D341Med (cell line): ENCODE measurements around the gene CRYM.
"Not testable (repeated sequence)": the region's sequence is repeated elsewhere in the genome, so short reads cannot be mapped to it uniquely, and the experiment has no call there.

Source experiments
- DNase-seq: peaks from one replicate; pipeline ENCODE4 v3.0.0; 2012; ENCODE audit warnings: low spot score

CRYM gene

DNA sequence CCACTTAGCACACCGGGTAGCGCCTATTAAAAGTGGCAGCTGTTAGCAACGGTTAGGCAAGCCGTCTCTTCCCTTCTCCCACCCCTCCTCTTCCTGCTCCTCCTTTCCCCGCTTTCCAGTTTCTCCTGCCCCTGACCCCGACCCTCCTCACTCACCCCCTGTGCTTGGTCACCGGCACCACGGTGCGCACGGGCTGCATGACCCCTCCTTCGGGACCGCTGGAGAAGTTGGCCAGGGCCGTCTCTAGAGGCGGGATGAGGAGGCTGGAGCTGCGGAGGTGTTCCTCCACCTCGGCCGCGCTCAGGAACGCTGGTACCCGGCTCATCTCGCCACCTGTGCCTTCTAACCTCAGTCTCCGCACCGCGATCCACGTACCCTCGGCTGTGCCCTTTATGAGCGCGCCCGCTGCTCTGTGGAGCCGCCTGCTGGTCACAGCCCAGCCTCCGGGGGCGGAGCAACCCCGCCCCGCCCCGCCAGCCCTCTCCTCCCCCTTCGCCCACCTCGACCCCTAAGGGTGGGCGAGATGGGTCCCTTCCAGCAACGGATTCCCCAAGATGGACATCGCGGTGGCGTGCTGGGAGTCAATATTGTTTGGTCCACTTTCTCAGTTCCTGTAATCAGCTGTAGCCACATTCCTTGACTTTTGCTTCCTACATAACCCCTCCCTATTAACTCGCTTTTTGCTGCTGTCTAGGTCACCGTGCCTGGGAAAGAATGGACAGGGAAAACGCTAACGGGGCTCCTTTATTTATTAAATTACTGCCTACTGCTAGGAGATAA lies at the start of gene CRYM:
TSS of gene CRYM (minus strand) at position 364 of the 780 bp plus-strand sequence. CDS start at position 325, 39 bp downstream.
- DNase-seq = peak; percentile 84

DNA sequence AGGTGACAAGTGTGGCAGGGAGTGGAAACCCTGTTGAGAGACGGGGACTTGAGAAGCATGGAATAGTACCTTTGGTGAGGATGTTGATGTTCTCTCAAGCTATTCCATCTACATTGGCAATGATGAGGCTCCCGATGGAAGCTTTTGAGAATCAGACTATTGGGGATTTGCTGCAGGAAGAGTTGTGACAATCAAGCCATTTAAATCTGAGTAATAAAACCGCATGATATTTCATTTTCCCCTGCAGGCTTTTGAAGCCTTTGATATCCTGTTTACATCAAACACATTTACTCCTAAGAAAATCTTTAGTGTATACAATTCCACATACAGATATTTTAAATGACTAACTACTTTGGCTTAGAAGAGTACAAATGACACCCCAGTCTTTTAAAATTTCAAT lies 49.0 kb upstream of the CRYM start:
- no peak for DNase-seq

DNA sequence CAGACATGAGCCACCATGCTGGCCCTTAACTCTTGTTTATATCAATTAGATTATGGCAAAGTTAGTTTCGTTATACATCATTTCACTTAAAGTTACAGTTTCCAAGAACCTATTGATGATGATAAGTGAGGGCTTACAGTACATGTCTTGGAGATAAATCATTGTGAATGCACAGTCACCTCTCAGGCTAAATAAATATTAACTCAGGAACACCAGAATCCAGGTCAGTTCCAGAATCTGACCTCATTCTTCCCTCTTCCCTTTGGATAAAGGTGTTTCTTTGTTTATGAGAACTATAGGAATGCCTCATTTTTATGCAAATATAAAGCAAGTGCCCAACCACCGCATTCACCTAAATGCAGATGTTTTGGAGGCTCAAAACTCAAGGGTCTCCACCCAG lies 48.4 kb upstream of the CRYM start:
- no peak for DNase-seq

DNA sequence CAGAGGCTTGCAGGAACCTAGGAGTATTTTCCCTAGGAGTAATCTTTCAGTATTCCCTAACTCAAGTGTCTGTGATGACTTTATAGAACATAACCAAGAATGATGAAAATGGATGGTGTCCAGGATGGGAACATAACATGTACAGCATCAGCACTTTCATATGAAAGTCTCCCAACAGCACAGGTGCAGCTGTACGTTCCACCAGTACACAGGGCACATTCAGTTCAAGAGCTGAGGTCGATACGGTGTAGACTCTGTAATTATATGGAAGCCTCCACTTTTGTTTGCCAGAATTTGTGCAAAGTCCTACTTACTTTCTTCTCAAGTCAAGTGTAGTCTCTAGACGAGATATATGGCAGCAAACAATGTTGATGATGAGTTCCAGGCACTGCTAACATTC lies 46.2 kb upstream of the CRYM start:
- DNase-seq = no peak

DNA sequence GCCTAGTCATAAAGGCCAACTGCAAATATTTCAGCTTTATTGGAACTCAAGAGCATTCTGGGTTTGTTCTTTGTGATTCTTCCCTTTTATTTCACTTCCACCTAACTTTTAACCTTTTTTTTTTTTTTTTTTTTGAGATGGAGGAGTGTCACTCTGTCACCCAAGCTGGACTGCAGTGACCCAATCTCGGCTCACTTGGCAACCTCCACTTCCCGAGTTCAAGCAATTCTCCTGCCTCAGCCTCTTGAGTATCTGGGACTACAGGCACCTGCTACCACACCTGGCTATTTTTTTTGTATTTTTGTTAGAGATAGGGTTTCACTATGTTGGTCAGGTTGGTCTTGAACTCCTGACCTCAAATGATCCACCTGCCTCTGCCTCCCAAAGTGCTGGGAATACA lies 44.2 kb upstream of the CRYM start:
- DNase-seq = not testable (repeated sequence)

DNA sequence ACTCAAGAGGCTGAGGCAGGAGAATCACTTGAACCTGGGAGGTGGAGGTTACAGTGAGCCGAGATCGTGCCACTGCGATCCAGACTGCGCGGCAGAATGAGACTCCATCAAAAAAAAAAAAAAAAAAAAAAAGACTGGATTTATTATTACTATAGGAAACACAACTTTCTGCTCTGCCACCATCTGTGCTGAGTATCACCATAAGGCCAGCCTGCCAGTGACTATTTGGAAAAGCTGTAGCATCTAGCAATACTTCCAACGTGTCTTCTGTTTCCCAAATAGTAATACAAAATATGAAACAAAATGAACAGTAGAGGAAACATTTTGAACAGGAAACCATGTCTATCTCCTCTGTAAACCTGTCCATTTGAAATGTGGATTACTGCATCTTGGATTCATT lies 43.6 kb upstream of the CRYM start:
- no peak for DNase-seq

DNA sequence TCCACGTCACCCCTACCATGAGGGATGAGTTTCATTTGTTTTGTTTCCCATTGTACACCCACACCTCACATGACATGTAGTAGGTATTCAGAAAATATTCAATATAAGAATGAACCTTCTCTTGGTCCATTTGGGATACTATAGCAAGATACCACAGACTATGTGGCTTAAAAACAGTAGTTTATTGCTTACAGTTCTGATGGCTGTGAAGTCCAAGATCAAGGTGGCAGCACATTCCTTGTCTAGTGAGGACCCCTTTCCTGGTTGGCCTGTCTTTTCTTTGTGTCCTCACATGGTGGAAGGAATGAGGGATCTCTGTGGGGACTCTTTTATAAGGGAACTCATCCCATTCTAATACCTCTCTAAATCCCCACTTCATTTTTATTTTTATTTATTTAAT lies 36.2 kb upstream of the CRYM start:
- no peak for DNase-seq

DNA sequence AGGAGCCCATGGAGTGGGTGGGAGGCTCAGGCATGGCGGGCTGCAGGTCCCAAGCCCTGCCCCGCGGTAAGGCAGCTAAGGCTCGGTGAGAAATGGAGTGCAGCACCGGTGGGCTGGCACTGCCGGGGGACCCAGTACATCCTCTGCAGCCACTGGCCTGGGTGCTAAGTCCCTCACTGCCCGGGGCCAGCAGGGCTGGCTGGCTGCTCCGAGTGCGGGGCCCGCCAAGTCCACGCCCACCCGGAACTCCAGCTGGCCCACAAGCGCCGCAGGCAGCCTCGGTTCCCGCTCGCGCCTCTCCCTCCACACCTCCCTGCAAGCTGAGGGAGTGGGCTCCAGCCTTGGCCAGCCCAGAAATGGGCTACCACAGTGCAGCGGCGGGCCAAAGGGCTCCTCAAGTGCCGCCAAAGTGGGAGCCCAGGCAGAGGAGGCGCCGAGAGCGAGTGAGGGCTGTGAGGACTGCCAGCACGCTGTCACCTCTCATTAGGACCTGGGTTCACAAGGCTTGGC lies 34.8 kb upstream of the CRYM start:
- DNase-seq = not testable (repeated sequence)

DNA sequence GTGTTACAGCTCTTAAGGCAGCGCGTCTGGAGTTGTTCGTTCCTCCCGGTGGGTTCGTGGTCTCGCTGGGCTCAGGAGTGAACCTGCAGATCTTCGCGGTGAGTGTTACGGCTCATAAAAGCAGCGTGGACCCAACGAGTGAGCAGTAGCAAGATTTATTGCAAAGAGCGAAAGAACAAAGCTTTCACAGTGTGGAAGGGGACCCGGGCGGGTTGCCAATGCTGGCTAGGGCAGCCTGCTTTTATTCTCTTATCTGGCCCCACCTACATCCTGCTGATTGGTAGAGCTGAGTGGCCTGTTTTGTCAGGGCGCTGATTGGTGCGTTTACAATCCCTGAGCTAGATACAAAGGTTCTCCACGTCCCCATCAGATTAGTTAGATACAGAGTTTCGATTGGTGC lies 34.0 kb upstream of the CRYM start:
- not testable (repeated sequence) for DNase-seq

DNA sequence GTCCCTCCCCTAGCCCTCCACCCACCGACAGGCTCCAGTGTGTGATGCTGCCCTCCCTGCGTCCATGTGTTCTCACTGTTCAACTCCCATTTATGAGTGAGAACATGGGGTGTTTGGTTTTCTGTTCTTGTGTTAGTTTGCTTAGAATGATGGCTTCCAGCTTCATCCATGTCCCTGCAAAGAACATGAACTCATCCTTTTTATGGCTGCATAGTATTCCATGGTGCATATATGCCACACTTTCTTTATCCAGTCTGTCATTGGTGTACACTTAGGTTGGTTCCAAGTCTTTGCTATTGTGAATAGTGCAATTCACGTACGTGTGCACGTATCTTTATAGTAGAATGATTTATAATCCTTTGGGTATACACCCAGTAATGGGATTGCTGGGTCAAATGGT lies 28.6 kb upstream of the CRYM start:
- not testable (repeated sequence) for DNase-seq

DNA sequence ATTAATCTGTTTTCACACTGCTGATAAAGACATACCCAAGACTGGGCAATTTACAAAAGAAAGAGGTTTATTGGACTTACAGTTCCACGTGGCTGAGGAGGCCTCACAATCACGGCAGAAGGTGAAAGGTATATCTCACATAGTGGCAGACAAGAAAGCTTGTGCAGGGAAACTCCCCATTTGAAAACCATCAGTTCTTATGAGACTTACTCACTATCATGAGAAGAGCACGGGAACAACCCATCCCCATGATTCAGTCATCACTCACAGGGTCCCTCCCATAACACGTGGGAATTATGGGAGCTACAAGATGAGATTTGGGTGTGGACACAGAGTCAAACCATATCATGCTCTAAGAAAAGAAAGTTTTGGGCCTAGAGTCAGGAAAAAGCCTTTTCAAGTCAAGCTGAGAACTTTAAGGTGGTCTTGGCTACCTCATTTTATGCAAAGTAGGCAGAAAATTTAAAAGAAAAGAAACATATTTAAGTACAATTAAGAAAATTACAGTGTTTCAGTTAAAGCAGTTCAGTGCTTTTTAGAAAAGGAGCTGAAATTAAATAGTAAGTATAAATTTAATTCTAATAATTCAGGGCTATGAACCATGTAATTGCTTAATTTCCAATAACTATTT lies 24.9 kb upstream of the CRYM start:
- DNase-seq = no peak

DNA sequence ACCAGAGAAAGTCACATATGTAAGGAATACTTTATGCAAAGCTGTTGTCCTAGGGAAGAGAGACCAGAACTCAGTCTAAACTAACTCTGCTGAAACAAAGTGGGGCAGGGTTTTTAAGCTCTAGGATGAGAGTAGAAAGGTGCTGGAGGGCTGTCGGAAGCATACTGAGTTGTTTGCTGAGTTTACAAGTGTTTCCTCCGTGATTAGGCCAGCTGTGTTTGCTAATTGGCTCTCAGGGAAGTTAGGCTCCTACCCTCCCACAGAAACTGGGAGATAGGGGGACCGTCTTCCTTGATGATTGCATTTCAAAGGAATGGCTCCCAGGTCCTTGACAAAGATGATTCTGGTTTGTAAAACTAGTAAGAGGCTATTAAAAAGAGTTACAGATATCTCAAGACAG lies 24.4 kb upstream of the CRYM start:
- DNase-seq = no peak

DNA sequence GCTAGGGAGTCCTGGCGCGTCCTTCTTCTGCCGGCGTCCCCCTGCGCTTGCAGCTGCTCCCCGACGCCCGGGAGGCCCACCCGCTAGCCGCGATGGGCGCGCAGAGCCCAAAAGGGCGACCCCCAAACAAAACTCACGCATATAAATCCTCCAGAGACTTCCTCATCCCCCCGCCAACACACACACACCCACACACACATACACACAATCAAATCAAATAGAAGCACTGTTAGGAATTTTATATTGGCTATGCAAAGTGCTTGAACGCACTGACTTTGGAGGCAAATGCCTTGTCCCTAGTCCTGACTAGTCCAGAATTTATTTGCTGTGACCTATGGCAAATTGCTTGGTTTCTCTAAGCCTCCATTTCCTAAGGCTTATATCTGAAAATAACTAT lies 23.8 kb upstream of the CRYM start:
- no peak for DNase-seq

DNA sequence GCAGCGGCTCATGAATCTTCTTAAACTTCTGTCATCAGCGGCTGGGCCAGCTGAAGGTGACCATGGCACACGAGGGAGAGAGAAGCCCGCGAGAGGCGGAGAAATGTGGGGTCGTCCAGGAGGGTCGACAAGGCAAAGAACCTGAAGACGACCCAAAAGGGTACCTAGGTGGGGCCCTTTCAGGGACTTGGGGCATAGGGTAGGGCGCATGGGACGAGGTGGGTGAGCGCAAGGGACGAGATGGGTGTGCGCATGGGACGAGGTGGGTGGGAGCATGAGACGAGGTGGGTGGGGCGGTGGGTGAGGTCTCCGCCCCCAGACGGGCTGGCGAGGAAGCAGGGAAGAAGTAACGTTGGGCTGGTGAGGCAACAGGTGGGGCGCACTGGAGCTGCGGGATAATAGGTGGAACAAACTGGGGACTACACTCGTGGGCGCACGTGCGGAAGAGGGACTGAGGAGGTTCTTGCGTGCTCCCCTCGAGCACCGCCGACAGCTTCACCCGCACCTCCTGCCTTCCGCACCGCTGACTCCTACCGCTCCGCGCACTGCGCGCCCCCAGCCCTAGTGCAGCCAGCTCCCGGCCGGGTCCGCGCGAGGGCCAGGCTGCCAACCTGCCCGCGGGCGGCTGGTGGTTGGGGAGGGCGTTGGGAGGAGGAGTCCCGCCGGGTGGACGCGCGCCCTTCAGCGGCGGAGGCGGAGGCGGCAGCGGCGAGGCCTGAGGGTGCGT lies 23.2 kb upstream of the CRYM start:
- peak; percentile 60 for DNase-seq

DNA sequence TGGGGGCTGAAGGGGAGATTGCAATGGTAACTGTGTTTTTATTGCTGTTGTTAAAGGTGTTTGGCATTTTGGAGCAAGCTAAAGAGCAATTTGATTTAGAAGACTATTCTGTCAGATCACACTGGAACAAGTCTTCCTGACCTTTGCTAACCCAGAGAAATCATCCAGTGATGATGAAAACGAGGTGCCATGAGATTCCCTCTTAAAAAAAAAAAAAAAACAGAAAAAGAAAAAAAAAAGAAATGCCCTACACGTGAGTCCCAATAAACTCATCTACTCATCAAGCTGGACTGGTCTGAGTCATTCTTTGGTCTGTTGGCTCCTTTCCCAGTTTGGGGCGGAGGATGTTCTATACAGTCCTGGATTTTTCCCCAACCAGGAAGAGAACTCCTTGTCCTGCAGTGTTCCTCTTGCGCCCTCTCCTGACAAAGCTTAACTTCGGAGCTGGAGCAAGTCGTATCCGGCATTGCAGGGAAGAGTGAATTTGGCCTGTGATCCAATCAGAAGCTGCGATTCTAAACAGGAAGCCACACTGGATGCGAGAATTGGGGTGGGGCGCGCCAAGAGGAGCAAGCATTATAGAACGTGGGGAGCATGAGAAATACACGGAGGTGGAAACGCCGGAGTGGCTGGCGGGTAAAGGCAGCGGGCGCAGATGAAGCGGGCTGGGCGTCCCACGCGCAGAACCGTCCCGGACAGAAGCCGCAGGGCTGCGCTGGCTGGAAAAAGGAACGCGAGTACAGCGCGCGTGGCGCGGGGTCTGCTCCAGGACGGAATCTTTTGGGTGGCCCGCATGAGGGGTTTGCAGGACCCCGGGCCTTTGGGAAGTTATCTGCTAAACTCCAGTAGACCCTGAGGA lies 22.4 kb upstream of the CRYM start:
- peak; percentile 80 for DNase-seq

DNA sequence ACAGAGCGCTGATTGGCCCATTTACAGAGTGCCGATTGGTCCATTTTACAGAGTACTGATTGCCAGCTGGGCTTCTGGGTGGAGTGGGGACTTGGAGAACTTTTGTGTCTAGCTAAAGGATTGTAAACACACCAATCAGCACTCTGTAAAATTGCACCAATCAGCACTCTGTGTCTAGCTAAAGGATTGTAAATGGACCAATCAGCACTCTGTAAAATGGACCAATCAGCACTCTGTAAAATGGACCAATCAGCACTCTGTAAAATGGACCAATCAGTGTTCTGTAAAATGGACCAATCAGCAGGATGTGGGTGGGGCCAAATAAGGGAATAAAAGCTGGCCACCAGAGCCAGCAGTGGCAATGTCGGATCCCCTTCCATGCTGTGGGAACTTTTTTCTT lies 11.7 kb upstream of the CRYM start:
- DNase-seq = not testable (repeated sequence)

DNA sequence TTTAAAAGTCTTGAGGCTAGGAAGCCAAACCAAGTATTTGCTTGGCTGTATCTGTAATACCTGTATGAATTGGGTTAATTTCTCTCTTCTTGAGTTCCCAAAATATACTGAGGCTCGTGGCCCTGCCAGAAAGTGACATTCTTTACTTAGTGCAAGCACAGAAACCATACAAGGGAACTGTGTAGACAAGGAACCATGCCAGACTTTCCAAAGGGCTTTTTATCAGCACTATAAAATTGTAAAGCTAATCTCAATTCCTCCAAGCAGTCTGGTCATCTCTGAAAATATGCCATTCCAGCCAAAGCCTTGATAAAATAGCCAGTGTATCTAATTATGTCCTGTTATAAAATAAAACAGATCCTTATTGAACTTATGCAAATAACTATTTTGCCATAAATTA lies 7.2 kb upstream of the CRYM start:
- DNase-seq = no peak

DNA sequence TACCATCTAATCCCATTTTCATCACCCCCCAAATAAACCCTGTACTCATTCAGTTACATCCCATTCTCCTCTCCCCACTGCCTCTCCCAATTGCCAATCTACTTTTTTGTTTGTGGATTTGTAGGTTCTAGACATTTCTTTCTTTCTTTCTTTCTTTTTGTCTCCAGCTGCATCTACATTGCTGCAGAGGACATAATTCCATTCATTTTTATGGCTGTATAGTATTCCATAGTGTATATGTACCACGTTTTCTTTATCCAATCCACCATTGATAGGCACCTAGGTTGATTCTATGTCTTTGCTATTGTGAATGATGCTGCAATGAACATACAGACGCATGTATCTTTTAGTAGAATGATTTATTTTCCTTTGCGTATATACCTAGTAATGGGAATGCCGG lies 6.3 kb upstream of the CRYM start:
- DNase-seq = no peak

DNA sequence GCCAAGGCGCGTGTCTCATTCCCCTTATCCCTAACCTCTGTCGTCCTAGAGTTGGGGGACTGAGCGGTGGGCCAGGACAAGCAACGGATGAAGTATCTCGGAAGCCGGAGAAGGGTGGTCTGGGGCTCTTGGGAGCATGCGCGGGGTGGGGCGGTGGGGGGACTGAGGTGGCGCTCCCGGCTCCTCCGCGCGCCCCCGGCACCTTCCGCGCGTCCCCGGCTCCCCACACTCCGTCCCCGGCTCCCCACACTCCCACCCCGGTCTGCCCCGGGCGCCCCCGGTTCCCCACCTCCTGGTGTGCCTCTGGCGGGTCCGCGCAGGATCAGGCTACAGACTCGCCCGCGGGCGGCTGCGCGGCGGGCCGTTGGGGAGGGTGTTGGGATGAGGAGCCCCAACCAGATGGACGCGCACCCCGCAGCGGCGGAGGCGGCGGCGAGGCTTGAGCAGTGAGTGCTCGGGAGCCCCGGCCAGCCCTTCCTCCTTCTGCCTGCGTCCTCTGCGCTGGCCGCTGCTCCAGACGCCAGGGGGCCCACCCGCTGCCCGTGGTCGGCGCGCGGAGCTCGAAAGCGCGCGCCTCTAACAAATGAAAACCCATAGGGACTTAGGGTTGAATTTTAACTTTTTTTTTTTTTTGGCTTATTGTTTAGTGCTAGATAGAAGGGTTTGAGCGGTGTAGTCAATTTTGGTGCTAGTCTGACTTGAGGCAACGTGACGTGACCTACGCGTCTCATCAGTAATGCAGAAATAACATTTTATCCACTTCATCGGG lies 5.6 kb upstream of the CRYM start:
- peak; percentile 37 for DNase-seq

DNA sequence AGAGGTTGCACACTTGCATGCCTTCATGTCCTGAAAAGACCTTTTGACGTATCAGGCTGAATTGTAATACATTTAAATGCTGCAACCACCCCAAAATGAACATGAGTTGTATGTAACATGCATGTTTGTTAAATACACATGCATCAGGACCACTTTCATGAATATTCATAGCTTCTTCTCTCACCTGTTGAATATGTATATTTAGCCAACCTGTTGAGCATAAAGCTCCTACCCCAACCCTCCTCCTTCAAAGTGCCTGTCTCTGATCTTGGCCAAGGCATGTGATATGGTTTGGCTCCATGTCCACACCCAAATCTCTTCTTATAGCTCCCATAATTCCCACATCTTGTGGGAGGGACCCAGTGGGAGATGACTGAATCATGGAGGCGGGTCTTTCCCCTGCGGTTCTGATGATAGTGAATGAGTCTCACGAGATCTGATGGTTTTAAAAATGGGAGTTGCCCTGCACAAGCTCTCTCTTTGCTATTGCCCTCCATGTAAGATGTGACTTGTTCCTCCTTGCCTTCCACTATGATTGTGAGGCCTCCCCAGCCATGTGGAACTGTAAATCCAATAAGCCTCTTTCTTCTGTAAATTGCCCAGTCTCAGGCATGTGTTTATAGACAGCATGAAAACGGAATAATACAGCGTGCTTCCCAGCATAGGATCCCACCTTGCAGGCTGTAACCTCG lies 3.8 kb upstream of the CRYM start:
- DNase-seq = no peak

DNA sequence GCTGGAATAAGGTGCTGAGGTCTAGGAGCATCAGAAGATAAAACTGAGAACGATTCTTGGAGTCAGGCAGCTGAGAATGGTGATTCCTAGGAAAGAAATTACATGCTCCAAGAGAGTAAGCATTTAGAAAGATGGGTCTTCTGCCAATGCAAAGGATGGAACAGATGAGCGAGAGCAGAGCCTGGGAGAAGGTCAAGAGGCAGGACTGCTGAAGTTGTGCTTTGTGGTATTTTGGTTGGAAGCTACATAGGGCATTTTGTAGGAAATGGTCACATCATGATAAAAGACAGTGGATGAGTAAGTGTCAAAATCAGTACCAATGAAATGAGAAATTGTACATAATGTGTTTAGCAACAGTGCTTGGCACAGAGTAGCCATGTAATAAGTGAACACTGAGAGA lies 1.4 kb upstream of the CRYM start:
- DNase-seq = no peak
